Right lobe of liver (tissue), 6 donors: ENCODE results near the gene WWP2. TPM values are rescaled to one million over a fixed set of nuclear protein-coding genes. Genes with fewer than 3 reads are reported as not detected.

Experiments
- ATAC-seq, 4 donors: fragments of 200-7000 bp; cut with Tn5 transposase; one replicate each; pipeline ENCODE4 v1.9.1; 2020; ENCODE audit warnings: mild to moderate bottlenecking in 4 of 4, moderate library complexity in 4 of 4
- DNase-seq, 3 donors: peaks; one replicate each; pipeline ENCODE4 v3.0.0-alpha.2; 2020
- H3K27ac ChIP-seq, 3 donors: fragments of 200-600 bp; one replicate each; pipeline ENCODE4 v1.8.0; 2022
- H3K27me3 ChIP-seq, 2 donors: fragments of 200-600 bp; one replicate each; pipeline ENCODE4 v1.8.0; 2022
- H3K36me3 ChIP-seq, 4 donors: fragments of 200-600 bp; sonication (generic) in 1 of 4; one replicate each; pipeline versions ENCODE4 v1.5.1 to v1.8.0; 2017 to 2022; ENCODE audit warnings: control low read depth in 1 of 4
- H3K4me1 ChIP-seq, 4 donors: fragments of 200-600 bp; sonication (generic) in 1 of 4; one replicate each; pipeline versions ENCODE4 v1.5.1 to v1.8.0; 2017 to 2022; ENCODE audit warnings: control low read depth in 1 of 4
- H3K4me3 ChIP-seq, 3 donors: fragments of 200-600 bp; one replicate each; pipeline ENCODE4 v1.8.0; 2022
- H3K9me3 ChIP-seq, 4 donors: fragments of 200-600 bp; sonication (generic) in 1 of 4; one replicate each; pipeline versions ENCODE4 v1.5.1 to v1.8.0; 2017 to 2022; ENCODE audit warnings: control low read depth in 1 of 4
- POLR2A ChIP-seq: fragments of 450-650 bp; IDR thresholded peaks from one replicate; pipeline ENCODE4 v1.6.1; 2017; ENCODE audit warnings: antibody characterized with exemption, mild to moderate bottlenecking
- WGBS: methylation state at CpG from one replicate; pipeline ENCODE4 v1.1.6; 2018; ENCODE audit warnings: low coverage, low lambda C conversion rate; ENCODE audit not compliant: insufficient coverage; ENCODE audit errors: missing lambda C conversion rate; 5-methylcytosine and 5-hydroxymethylcytosine counted together
- intact Hi-C, 2 donors: fragments of 100-400 bp; cut with DNase I; formaldehyde crosslinking; loops; one replicate each; pipeline versions ENCODE4 v1.11.2 to v1.14.1; 2022
- total RNA-seq, 6 experiments: library from RNA; depleted of rRNA in 2 of 6; stranded (reverse); fragments of >200 nt in 2 of 6; fragmentation: NEBNext Ultra II Directional in 3 of 6; extraction: Animal tissue kit (Norgen Biotek cat#: 25700) in 3 of 6; gene quantifications; one replicate each; pipeline versions ENCODE4 v1.1.0 to v1.2.4, GENCODE V29; 2016 to 2023
- TF ChIP-seq, protein P1 (sequence below), 4 donors: fragments of 200-600 bp in 3 of 4; fragments of 450-650 bp in 1 of 4; IDR thresholded peaks; one replicate each; pipeline versions ENCODE4 v1.5.1 to v1.8.0; 2016 to 2022; ENCODE audit warnings: antibody characterized with exemption in 4 of 4, mild to moderate bottlenecking in 2 of 4
- donor health status: DM: no; HTN: yes; CAD: no.
- donor health status: DM: no; HTN: no; CAD: no.
- donor health status: DM: no; HTN: no; CAD: no.
- donor health status: DM: no; HTN: yes; CAD: no.
- donor health status: DM: no; HTN: yes; CAD: no.

Gene WWP2
- total RNA-seq, 6 experiments from 2014 or later: 18.1 to 24.6 (median 22.4) TPM

DNA sequence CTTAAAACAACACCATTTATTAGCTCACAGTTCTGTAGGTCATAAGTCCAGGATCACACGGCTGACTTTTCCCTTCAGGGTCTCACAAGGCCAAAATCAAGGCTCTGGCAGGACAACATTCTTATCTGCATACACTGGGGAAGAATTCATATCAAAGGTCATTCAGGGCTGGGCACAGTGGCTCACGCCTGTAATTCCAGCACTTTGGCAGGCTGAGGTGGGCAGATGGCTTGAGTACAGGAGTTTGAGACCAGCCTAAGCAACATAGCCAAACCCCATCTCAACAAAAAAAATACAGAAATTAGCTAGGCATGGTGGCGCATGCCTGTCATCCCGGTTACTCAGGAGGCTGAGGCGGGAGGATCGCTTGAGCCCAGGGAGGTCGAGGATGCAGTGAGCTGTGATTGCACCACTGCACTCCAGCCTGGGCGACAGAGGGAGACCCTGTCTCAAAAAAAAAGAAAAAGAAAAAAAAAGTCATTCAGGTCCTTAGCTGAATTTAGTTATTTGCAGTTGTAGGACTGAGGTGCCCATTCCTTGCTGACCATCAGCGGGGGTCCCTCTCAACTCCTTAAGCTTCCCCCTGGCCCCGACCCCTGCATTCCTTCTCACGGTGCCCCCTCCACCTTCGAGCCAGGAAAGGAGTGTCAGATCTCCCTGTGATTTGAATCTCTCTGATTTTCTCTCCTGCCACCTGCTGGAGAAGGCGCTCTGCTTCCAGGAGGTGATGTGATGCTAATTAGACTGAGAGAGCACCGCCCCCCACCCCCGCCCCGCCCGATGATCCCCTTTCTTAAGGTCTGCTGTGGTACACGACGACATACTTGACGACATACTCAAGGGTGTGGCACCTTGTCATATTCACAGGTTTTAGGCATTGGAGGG is 97.2 kb downstream of the WWP2 start:
- Histone ChIP-seq H3K36me3 (no peaks in the 10 kb centered on the region), H3K27me3 (no peaks in the 10 kb centered on the region), H3K4me3 (no peak overlapping the region), H3K4me1 (peaks cover 0 to 30% (median 7%) of the 10 kb centered on the region in 4 donors), H3K27ac (peak overlapping the region in 1 of 3 donors; percentile 30), H3K9me3 (no peaks in the 10 kb centered on the region)
- 66% methylated on average over 20 of the region's 20 CpGs for WGBS
- intact Hi-C loops: loop anchor here in 1 of 2 donors (10.0 kb wide), 1 partner anchor 65 kb away; no protein-coding TSS in a partner anchor
- ATAC-seq: peak; percentile 74 to 82 (median 80)
- TF ChIP-seq POLR2A: no peak
- TF ChIP-seq, protein P1, sequence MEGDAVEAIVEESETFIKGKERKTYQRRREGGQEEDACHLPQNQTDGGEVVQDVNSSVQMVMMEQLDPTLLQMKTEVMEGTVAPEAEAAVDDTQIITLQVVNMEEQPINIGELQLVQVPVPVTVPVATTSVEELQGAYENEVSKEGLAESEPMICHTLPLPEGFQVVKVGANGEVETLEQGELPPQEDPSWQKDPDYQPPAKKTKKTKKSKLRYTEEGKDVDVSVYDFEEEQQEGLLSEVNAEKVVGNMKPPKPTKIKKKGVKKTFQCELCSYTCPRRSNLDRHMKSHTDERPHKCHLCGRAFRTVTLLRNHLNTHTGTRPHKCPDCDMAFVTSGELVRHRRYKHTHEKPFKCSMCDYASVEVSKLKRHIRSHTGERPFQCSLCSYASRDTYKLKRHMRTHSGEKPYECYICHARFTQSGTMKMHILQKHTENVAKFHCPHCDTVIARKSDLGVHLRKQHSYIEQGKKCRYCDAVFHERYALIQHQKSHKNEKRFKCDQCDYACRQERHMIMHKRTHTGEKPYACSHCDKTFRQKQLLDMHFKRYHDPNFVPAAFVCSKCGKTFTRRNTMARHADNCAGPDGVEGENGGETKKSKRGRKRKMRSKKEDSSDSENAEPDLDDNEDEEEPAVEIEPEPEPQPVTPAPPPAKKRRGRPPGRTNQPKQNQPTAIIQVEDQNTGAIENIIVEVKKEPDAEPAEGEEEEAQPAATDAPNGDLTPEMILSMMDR (IDR thresholded peaks at IDR 0.05): peak in 3 of 4 donors; percentile 9 to 25 (median 25)
- DNase-seq: no peak

DNA sequence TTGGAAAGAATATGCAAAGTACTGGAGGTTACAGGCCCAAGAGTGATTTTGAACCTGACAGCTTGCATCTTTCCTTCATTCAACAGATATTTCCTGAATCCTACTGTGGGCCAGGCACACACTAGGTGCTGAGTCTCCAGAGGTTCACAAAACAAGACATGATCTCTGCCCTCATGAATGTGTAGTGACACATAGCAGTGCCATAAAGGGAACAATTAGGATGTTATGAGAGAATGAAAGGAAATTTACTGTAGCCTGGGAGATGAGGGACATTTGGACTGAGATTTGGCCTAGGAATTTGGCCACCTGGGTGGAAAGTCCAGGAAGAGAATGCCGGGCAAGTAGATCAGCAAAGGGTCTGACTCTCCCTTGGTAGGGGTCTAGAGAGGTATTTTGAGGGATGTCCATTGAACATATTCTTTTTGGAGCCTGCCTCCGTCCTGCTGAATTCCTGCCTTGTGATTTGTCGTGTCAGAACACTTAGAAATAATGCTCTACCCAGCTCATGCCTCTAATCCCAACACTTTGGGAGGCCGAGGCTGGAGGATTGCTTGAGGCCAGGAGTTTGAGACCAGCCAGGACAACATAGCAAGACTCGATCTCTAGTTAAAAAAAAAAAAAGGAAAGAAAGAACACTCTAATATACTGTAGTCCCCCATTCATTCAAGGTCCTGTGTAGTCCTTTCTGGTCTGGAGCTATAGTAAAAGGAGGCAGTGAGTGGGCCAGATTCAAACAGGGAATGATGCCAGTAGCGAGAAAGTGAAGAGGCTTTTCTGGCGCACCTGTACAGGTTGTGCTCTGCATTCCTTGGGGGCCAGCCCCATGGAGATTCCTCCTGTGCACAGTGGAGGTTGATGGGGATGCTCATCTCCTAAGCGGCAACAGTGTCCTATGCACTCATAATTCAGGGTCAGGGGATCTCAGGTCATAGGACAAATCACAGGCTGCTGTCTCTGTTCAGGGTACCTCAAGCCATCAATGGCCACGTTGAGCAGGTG is 98.4 kb downstream of the WWP2 start:
- intact Hi-C loops: no loop called here
- TF ChIP-seq, protein P1 (IDR thresholded peaks at IDR 0.05): no peak
- TF ChIP-seq POLR2A: no peak
- WGBS: 80% methylated on average over 4 of the region's 9 CpGs
- DNase-seq (no peak), ATAC-seq (no peak)
- peaks cover 0 to 30% (median 7%) of the 10 kb centered on the region in 4 donors for H3K4me1 ChIP-seq
- H3K4me3 ChIP-seq: no peak overlapping the region
- peak overlapping the region in 1 of 3 donors; percentile 41 for H3K27ac ChIP-seq
- H3K9me3 ChIP-seq: no peaks in the 10 kb centered on the region
- H3K27me3 ChIP-seq: no peaks in the 10 kb centered on the region
- H3K36me3 ChIP-seq: no peaks in the 10 kb centered on the region

DNA sequence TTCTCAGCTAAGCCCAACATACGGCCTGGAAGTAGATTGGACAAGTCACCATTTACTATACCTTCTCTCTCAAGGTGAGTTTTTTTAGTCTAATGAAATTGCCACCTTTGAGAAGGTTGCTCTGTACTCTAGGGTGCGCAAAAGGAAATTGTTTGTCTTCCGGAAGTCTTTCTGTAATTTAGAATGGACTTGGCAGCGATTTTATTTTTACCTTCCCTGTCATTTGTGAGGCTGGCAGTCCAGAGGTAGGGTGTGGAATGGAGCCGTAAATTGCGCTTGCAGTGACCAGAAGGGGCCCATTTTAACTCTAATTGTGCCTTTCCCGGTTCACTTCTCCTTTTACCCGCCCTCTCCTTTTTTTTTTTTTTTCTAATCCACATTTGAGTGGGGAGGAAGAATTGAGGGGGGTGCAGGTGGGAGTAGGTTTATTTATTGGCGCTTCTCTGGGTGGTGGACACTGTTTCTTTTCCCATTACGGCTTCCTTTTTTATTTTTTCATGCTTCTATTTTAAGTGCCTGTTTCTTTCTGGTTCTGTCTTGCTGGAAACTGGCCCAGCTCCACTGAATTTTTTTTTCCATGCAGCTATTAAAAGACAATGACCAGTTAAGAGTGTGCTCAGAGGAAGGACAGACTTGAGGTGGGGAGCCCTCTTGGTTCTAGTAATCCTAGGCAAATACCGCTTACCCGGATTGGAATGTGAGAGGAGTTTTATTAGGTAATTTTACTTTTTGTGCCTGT is 99.3 kb downstream of the WWP2 start:
- H3K27ac ChIP-seq: peak overlapping the region; percentile 13 to 56 (median 41)
- no peaks in the 10 kb centered on the region for H3K27me3 ChIP-seq
- H3K9me3 ChIP-seq: no peaks in the 10 kb centered on the region
- H3K36me3 ChIP-seq: no peaks in the 10 kb centered on the region
- ATAC-seq (peak; percentile 35 to 39 (median 35)), DNase-seq (no peak)
- intact Hi-C loops: no loop called here
- H3K4me3 ChIP-seq: no peak overlapping the region
- WGBS: 41% methylated on average over 11 of the region's 12 CpGs
- peaks cover 0 to 30% (median 7%) of the 10 kb centered on the region in 4 donors for H3K4me1 ChIP-seq
- no peak for TF ChIP-seq POLR2A
- TF ChIP-seq, protein P1 (IDR thresholded peaks at IDR 0.05): no peak
